ENCODE measurements around the gene GPR55. TPM values are rescaled to one million over a fixed set of nuclear protein-coding genes. Genes with fewer than 3 reads are reported as not detected.

GPR55 gene
- total RNA-seq, 1 experiment from 2014 or later = not detected

DNA sequence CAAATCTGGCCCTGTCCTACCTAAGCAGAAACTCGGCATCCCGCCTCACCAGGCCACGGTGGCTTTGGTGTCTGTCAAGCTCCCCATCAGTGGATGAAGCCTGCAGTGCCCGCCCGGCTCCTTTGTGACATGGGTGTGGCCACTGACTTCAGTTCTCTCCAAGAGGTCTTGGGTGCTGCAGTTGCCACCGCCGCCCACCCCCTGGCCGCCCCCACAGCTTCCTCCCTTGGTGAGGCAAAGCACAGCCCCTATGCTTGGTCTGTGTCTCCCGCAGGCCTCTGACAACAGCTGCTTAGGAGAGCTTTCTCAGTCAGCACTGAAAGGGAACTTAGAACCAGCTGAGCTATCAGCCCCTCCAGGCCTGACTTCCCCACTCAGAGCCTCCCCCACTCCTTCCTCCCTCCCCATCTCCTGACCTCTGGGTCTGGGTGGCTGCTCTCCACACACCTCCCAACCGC is 22.9 kb upstream of the GPR55 start (continued):
- TF ChIP-seq REST (IDR thresholded peaks at IDR 0.05; ENCODE audit: low read depth) (no peak), ZFX (IDR thresholded peaks at IDR 0.05) (no peak), YY1 (IDR thresholded peaks at IDR 0.05; ENCODE audit: extremely low read depth, insufficient replicate concordance, low read depth, low read length) (no peak), CTCF (IDR thresholded peaks at IDR 0.05 in 2 of 3, conservative IDR thresholded peaks at IDR 0.05 in 1 of 3; ENCODE audit: borderline replicate concordance in 1 of 3, insufficient read depth in 1 of 3, low read depth in 2 of 3, low read length in 2 of 3) (no peak), ZNF274 (IDR thresholded peaks at IDR 0.05; ENCODE audit: low read depth, low read length) (no peak)

- DNase-seq (ENCODE audit: low read depth, low spot score) (no peak), ATAC-seq (no peak)
- H3K4me3 ChIP-seq (replicated peaks in 1 of 2; ENCODE audit: low read depth in 1 of 2, low read length in 2 of 2) = no peak overlapping the region
- H3K36me3 ChIP-seq (ENCODE audit: control insufficient read depth in 1 of 2, insufficient read depth in 2 of 2, low read length in 2 of 2) = no peaks in the 10 kb centered on the region
- H3K4me2 ChIP-seq (ENCODE audit: low read length) = no peak overlapping the region
- H3K9ac ChIP-seq (ENCODE audit: low read length) = no peak overlapping the region
- ChIA-PET RAD21 (ENCODE audit: low non-redundant PET in 1 of 2, low total read pairs in 2 of 2, uncharacterized antibody in 2 of 2, unreplicated experiment in 2 of 2) (interaction anchor here in 1 of 2 experiments (0.7 kb wide), 1 partner anchor 21 kb away, joined by 4 read pairs; no protein-coding TSS in a partner anchor), CTCF (no interaction called here), POLR2A (no interaction called here)
- H4K20me1 ChIP-seq (ENCODE audit: insufficient read depth) = no peaks in the 10 kb centered on the region
- no peaks in the 10 kb centered on the region for H3K27me3 ChIP-seq (ENCODE audit: insufficient read depth, low read length)
- no peaks in the 10 kb centered on the region for H3K4me1 ChIP-seq (ENCODE audit: control insufficient read depth in 1 of 2, insufficient read depth in 2 of 2, low read length in 2 of 2)
- intact Hi-C loops (cut with micrococcal nuclease) = no loop called here
- no peaks in the 10 kb centered on the region for H3K79me2 ChIP-seq (ENCODE audit: insufficient read depth, low read length)
- H3K27ac ChIP-seq (ENCODE audit: low read depth, low read length) = no peak overlapping the region
- no peak overlapping the region for H2AFZ ChIP-seq (ENCODE audit: low read depth, low read length, poor library complexity, severe bottlenecking)
- no peaks in the 10 kb centered on the region for H3K9me2 ChIP-seq (ENCODE audit: insufficient read depth)
- no peaks in the 10 kb centered on the region for H3K9me3 ChIP-seq (ENCODE audit: control insufficient read depth in 1 of 2, insufficient read depth in 1 of 2, low read depth in 1 of 2, low read length in 2 of 2)
- BruUV-seq (replicated peaks) = no TSS peak
- TF ChIP-seq POLR2AphosphoS5 (IDR thresholded peaks at IDR 0.05; ENCODE audit: low read depth, low read length) (no peak), ELF1 (IDR thresholded peaks at IDR 0.05; ENCODE audit: borderline replicate concordance, low read depth) (no peak), CBX3 (IDR thresholded peaks at IDR 0.05; ENCODE audit: low read depth) (no peak), FOSL1 (IDR thresholded peaks at IDR 0.05; ENCODE audit: low read depth) (no peak), CTCF (IDR thresholded peaks at IDR 0.05 in 2 of 3, conservative IDR thresholded peaks at IDR 0.05 in 1 of 3; ENCODE audit: borderline replicate concordance in 1 of 3, insufficient read depth in 1 of 3, low read depth in 2 of 3, low read length in 2 of 3) (no peak), RAD21 (IDR thresholded peaks at IDR 0.05; ENCODE audit: low read depth) (no peak), EZH2phosphoT487 (IDR thresholded peaks at IDR 0.05; ENCODE audit: borderline replicate concordance) (no peak)
- TF ChIP-seq, protein P1, sequence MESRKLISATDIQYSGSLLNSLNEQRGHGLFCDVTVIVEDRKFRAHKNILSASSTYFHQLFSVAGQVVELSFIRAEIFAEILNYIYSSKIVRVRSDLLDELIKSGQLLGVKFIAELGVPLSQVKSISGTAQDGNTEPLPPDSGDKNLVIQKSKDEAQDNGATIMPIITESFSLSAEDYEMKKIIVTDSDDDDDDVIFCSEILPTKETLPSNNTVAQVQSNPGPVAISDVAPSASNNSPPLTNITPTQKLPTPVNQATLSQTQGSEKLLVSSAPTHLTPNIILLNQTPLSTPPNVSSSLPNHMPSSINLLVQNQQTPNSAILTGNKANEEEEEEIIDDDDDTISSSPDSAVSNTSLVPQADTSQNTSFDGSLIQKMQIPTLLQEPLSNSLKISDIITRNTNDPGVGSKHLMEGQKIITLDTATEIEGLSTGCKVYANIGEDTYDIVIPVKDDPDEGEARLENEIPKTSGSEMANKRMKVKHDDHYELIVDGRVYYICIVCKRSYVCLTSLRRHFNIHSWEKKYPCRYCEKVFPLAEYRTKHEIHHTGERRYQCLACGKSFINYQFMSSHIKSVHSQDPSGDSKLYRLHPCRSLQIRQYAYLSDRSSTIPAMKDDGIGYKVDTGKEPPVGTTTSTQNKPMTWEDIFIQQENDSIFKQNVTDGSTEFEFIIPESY (IDR thresholded peaks at IDR 0.05; ENCODE audit: extremely low read depth, insufficient replicate concordance, low read length) = no peak
Observed at GRCh38 chr2:230947235-230947576, 22.2 kb upstream of the GPR55 start.

Measured in HCT116 (cell line).